ENCODE measurements around the gene SCN4B. TPM values are rescaled to one million over a fixed set of nuclear protein-coding genes. Genes with fewer than 3 reads are reported as not detected.
"Not testable (repeated sequence)": the region's sequence is repeated elsewhere in the genome, so short reads cannot be mapped to it uniquely, and the experiment has no call there.

SCN4B gene
- polyA plus RNA-seq, 1 experiment, result 0.43 TPM

- CTCF ChIA-PET, result interaction anchor here (6.8 kb wide), 1 partner anchor 15 kb away, joined by 68 read pairs; no protein-coding TSS in a partner anchor
- DNase-seq (ENCODE audit: low read depth), result no peak
- H3K4me3 ChIP-seq (ENCODE audit: low read depth, low read length), result no peak overlapping the region
- TF ChIP-seq CTCF (IDR thresholded peaks at IDR 0.05; ENCODE audit: insufficient read depth, low read depth, low read length), result no peak
- POLR2A ChIA-PET, result no interaction called here
- peaks cover 5% of the 10 kb centered on the region; the same call in 1 of the 2 replicates for H3K27me3 ChIP-seq (ENCODE audit: control insufficient read depth, insufficient read depth, low read length)
- no peaks in the 10 kb centered on the region for H3K36me3 ChIP-seq (ENCODE audit: control insufficient read depth, insufficient read depth, low read length)
Observed at GRCh38 chr11:118186346-118187107, 33.9 kb upstream of the SCN4B start.

- no peak for DNase-seq (ENCODE audit: low read depth)
- POLR2A ChIA-PET, result no interaction called here
- TF ChIP-seq CTCF (IDR thresholded peaks at IDR 0.05; ENCODE audit: insufficient read depth, low read depth, low read length), result no peak
- peaks cover 5% of the 10 kb centered on the region; the same call in 1 of the 2 replicates for H3K27me3 ChIP-seq (ENCODE audit: control insufficient read depth, insufficient read depth, low read length)
- CTCF ChIA-PET, result interaction anchor here (0.7 to 6.8 kb wide), 4 partner anchors 14 to 40 kb away, joined by 3 to 68 read pairs (median 4); no protein-coding TSS in a partner anchor
- no peaks in the 10 kb centered on the region for H3K36me3 ChIP-seq (ENCODE audit: control insufficient read depth, insufficient read depth, low read length)
- no peak overlapping the region for H3K4me3 ChIP-seq (ENCODE audit: low read depth, low read length)
Observed at GRCh38 chr11:118184784-118185579, 32.4 kb upstream of the SCN4B start.

- H3K4me3 ChIP-seq (ENCODE audit: low read depth, low read length); H3K36me3 ChIP-seq (ENCODE audit: control insufficient read depth, insufficient read depth, low read length); H3K27me3 ChIP-seq (ENCODE audit: control insufficient read depth, insufficient read depth, low read length); POLR2A ChIA-PET; DNase-seq (ENCODE audit: low read depth): not testable (repeated sequence)
- CTCF ChIA-PET, result interaction anchor here (6.8 kb wide), 1 partner anchor 12 kb away, joined by 68 read pairs; no protein-coding TSS in a partner anchor
Observed at GRCh38 chr11:118183691-118184090, 31.1 kb upstream of the SCN4B start.

- H3K4me3 ChIP-seq (ENCODE audit: low read depth, low read length), result no peak overlapping the region
- ChIA-PET POLR2A (no interaction called here), CTCF (interaction anchor here (2.4 to 6.8 kb wide), 2 partner anchors 9 to 18 kb away, joined by 11 to 68 read pairs; no protein-coding TSS in a partner anchor)
- no peak for TF ChIP-seq CTCF (IDR thresholded peaks at IDR 0.05; ENCODE audit: insufficient read depth, low read depth, low read length)
- no peaks in the 10 kb centered on the region for H3K36me3 ChIP-seq (ENCODE audit: control insufficient read depth, insufficient read depth, low read length)
- no peak for DNase-seq (ENCODE audit: low read depth)
- peaks cover 11% of the 10 kb centered on the region for H3K27me3 ChIP-seq (ENCODE audit: control insufficient read depth, insufficient read depth, low read length)
Observed at GRCh38 chr11:118180300-118180703, 27.7 kb upstream of the SCN4B start.

GRCh38 chr11:118176778-118177134 lies 24.1 kb upstream of the SCN4B start:
- Histone ChIP-seq H3K27me3 (ENCODE audit: control insufficient read depth, insufficient read depth, low read length) (peaks cover 22% of the 10 kb centered on the region), H3K4me3 (ENCODE audit: low read depth, low read length) (no peak overlapping the region), H3K36me3 (ENCODE audit: control insufficient read depth, insufficient read depth, low read length) (no peaks in the 10 kb centered on the region)
- ChIA-PET POLR2A (no interaction called here), CTCF (interaction anchor here (1.1 kb wide), 1 partner anchor 11 kb away, joined by 3 read pairs; no protein-coding TSS in a partner anchor)
- no peak for DNase-seq (ENCODE audit: low read depth)
- no peak for TF ChIP-seq CTCF (IDR thresholded peaks at IDR 0.05; ENCODE audit: insufficient read depth, low read depth, low read length)
